Thoracic aorta (tissue), 2 donors: ENCODE measurements around the gene SPC24. TPM values are rescaled to one million over a fixed set of nuclear protein-coding genes. Genes with fewer than 3 reads are reported as not detected.

Experiments used
- ATAC-seq: fragments of 150-250 bp; one replicate; pipeline ENCODE4 v1.8.0; 2017; ENCODE audit warnings: low read depth; ENCODE audit not compliant: insufficient number of reproducible peaks, low FRiP score
- DNase-seq: peaks from one replicate; pipeline ENCODE4 v3.0.0-alpha.2; 2020; ENCODE audit warnings: low spot score
- H3K27ac ChIP-seq, 2 donors: fragments of 200-600 bp; sonication (generic); 1 replicate in 1 of 2; 2 replicates in 1 of 2; pipeline ENCODE4 v1.5.1; 2016; ENCODE audit warnings: mild to moderate bottlenecking in 2 of 2, moderate library complexity in 2 of 2
- H3K27me3 ChIP-seq: fragments of 200-600 bp; sonication (generic); replicated peaks from 2 replicates; pipeline ENCODE4 v1.6.0; 2016; ENCODE audit warnings: mild to moderate bottlenecking; ENCODE audit not compliant: insufficient read depth
- H3K36me3 ChIP-seq: fragments of 200-600 bp; sonication (generic); one replicate; pipeline ENCODE4 v1.5.1; 2016
- H3K4me1 ChIP-seq, 2 donors: fragments of 200-600 bp; sonication (generic); 1 replicate in 1 of 2; 2 replicates in 1 of 2; pipeline versions ENCODE4 v1.5.1 to v1.6.0; 2016; ENCODE audit warnings: low read depth in 2 of 2, mild to moderate bottlenecking in 1 of 2; ENCODE audit not compliant: control insufficient read depth in 1 of 2
- H3K4me3 ChIP-seq: fragments of 200-600 bp; sonication (generic); 2 replicates; pipeline ENCODE4 v1.5.1; 2016; ENCODE audit warnings: mild to moderate bottlenecking
- H3K9me3 ChIP-seq: fragments of 200-600 bp; sonication (generic); 2 replicates; pipeline ENCODE4 v1.5.1; 2016
- CTCF ChIP-seq: fragments of 200-600 bp; sonication (generic); IDR thresholded peaks from one replicate; pipeline ENCODE4 v1.5.1; 2019; ENCODE audit warnings: antibody characterized with exemption
- total RNA-seq, 2 donors: library from RNA; depleted of rRNA; stranded (reverse); fragments of >200 nt; gene quantifications; one replicate each; pipeline versions ENCODE4 v1.1.0 to v1.2.3, GENCODE V29; 2016

Gene SPC24
- total RNA-seq, 2 donors from 2014 or later, result 2.4 to 4.7 TPM

GRCh38 chr19:11176466-11177193 is 21.0 kb upstream of the SPC24 start:
- H3K27ac ChIP-seq, result no peak overlapping the region
- no peak for ATAC-seq
- H3K4me1 ChIP-seq, result peaks cover 20 to 52% of the 10 kb centered on the region in 2 donors

DNA sequence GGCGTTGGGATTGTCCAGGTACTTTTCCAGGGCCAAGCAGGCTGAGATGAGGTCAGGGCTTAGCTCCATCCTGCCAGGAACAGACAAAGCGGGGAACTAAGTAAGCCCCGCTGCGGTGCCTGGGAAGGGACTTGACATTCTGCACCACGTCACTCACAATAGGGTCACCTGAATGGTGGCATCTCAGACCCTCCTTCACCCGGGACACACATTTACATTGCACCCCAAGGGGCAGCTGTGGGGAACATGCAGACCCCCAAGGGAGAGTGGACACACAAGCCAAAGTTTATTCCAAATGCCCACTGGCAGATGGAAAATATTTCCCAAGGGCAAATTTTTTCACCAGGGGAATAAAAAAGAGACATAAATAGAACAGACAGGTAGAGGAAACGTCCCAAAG is 20.3 kb upstream of the SPC24 start:
- Histone ChIP-seq H3K27ac (peak overlapping the region in 1 of 2 donors; percentile 48), H3K4me1 (peaks cover 22 to 54% of the 10 kb centered on the region in 2 donors), H3K36me3 (peaks cover 66% of the 10 kb centered on the region), H3K27me3 (no peaks in the 10 kb centered on the region), H3K4me3 (no peak overlapping the region), H3K9me3 (no peaks in the 10 kb centered on the region)
- no peak for DNase-seq
- ATAC-seq, result no peak
- TF ChIP-seq CTCF, result no peak

More at GRCh38 chr19:11176466-11177193, 21.0 kb upstream of the SPC24 start:
- no peak overlapping the region for H3K4me3 ChIP-seq
- H3K36me3 ChIP-seq, result peaks cover 65% of the 10 kb centered on the region
- no peaks in the 10 kb centered on the region for H3K9me3 ChIP-seq
- no peak for DNase-seq
- no peaks in the 10 kb centered on the region for H3K27me3 ChIP-seq
- no peak for TF ChIP-seq CTCF

DNA sequence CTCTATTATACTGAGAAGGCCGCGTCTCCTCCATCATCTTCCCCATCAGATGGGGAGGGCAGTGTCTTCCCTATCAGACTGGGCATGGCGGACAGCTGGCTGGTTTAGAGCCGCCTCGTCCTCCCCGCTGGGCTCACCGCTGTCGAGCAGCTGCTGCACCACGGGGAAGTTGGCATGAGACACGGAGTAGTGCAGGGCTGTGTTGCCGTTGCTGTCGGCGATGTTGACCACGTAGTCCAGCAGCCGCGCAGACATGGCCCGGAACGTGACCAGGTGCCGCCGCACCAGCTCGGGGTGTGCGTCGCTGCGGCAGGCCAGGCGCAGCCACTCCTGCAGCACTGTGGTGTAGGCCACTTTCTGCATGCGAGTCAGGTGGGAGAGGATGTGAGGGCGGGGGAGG is 18.8 kb upstream of the SPC24 start:
- Histone ChIP-seq H3K4me1 (peaks cover 16 to 55% of the 10 kb centered on the region in 2 donors), H3K4me3 (no peak overlapping the region), H3K36me3 (peaks cover 82% of the 10 kb centered on the region), H3K9me3 (no peaks in the 10 kb centered on the region), H3K27me3 (no peaks in the 10 kb centered on the region), H3K27ac (no peak overlapping the region)
- ATAC-seq (no peak), DNase-seq (no peak)
- no peak for TF ChIP-seq CTCF

DNA sequence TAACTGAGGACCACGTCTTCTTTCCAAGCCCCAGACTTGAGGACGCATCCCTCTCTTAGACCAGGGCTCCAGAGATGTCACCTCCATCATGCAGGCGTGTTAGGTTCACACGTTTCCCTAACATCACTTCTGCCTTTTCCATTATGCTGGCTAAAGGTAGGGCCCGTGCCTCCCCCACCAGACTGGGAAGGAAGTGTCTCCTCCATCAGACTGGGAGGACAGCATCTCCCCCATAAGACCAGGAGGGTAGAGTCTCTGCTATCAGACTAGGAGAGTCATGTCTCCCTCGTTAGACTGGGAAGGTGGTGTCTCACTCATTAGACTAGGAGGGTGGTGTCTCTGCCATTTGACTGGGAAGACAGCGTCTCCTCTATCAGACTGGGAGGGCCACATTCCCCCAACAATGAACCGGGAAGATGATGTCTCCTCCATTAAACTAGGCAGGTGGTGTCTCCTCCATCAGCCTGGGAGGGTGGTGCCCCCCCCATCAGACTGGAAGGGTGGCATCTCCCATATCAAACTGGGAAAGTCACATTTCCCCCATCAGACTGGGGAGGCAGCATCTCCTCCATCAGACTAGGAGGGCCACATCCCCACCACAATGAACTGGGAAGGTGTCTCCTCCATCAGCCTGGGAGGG is 18.1 kb upstream of the SPC24 start:
- H3K36me3 ChIP-seq, result peaks cover 81% of the 10 kb centered on the region
- H3K27me3 ChIP-seq, result no peaks in the 10 kb centered on the region
- no peak for ATAC-seq
- H3K4me3 ChIP-seq, result no peak overlapping the region
- peaks cover 19 to 54% of the 10 kb centered on the region in 2 donors for H3K4me1 ChIP-seq
- H3K27ac ChIP-seq, result peak overlapping the region; percentile 49 to 60
- no peak for TF ChIP-seq CTCF
- no peaks in the 10 kb centered on the region for H3K9me3 ChIP-seq
- DNase-seq, result no peak

DNA sequence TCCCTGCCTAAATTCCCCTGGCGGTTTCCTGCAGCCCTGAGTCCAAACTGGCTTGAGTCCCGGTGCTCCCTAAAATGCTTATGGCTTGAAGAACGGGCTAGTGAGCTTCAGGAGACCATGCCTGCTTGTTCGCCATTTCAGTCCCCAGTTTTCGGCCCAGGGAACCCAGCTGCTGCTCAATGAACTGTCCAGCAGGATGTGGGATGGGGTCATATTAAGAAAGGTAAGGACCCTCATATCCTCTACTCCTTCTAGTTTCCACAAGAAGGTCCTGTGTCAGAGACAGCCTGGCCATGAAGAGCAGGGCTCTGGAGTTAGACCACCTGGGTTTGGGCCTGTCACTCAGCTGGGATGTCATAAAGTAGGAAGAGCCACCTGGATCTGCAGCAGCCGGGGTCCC is 17.0 kb upstream of the SPC24 start:
- no peak for ATAC-seq
- H3K36me3 ChIP-seq, result peaks cover 72% of the 10 kb centered on the region
- H3K9me3 ChIP-seq, result no peaks in the 10 kb centered on the region
- no peak for TF ChIP-seq CTCF
- no peaks in the 10 kb centered on the region for H3K27me3 ChIP-seq
- peak overlapping the region; percentile 49 to 60 for H3K27ac ChIP-seq
- peaks cover 24 to 60% of the 10 kb centered on the region in 2 donors for H3K4me1 ChIP-seq
- DNase-seq, result no peak
- H3K4me3 ChIP-seq, result no peak overlapping the region
